ENCODE data around the gene PRKX.

DNA sequence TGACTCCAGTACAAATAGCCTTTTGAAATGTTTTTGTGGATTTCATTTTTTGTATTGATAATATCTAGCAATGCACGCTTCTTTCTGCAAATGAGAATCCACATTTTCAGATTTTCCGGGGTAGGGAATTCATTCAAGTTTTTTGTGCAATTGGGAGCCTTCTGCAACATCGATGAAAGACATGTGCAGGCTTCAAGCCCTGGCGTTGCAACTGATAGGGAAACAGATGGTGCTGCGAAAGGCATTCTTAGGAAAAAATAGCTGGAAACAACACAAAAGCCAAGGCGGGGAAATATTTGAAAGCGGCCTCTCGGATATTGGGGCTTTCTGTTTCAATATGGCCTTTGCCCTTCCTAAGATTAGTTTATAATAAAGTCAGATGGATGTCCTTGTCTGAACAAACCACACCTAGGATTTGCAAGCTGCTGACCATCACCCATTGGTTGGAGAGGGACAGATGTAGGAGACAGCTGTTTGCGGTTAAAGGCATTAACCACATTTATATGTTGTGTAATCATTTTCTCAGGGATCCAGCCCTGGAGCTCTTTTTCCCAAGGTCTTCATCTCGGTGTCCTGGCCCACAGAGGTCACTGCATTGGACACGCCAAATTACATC lies 136.5 kb downstream of the PRKX start:
- TF ChIP-seq JUN (IDR thresholded peaks at IDR 0.05; ENCODE audit: low read depth, low read length) (no peak), SIRT6 (IDR thresholded peaks at IDR 0.05; ENCODE audit: low read length) (no peak), POLR2A (IDR thresholded peaks at IDR 0.05; ENCODE audit: control extremely low read depth in 1 of 2, low read depth in 2 of 2, low read length in 2 of 2) (no peak), CREB1 (IDR thresholded peaks at IDR 0.05) (no peak), CBX8 (IDR thresholded peaks at IDR 0.05; ENCODE audit: borderline replicate concordance, low read depth, low read length) (no peak), POLR2AphosphoS5 (IDR thresholded peaks at IDR 0.05; ENCODE audit: low read depth, low read length) (no peak), KDM5A (IDR thresholded peaks at IDR 0.05; ENCODE audit: low read length) (no peak), YY1 (IDR thresholded peaks at IDR 0.05; ENCODE audit: low read depth, low read length) (no peak), HDAC2 (IDR thresholded peaks at IDR 0.05; ENCODE audit: borderline replicate concordance in 1 of 2, low read depth in 2 of 2, low read length in 2 of 2) (no peak), EZH2 (IDR thresholded peaks at IDR 0.05; ENCODE audit: low read depth, low read length, severe bottlenecking) (no peak), SRF (IDR thresholded peaks at IDR 0.05; ENCODE audit: low read depth, low read length) (no peak)
- TF ChIP-seq, protein P1, sequence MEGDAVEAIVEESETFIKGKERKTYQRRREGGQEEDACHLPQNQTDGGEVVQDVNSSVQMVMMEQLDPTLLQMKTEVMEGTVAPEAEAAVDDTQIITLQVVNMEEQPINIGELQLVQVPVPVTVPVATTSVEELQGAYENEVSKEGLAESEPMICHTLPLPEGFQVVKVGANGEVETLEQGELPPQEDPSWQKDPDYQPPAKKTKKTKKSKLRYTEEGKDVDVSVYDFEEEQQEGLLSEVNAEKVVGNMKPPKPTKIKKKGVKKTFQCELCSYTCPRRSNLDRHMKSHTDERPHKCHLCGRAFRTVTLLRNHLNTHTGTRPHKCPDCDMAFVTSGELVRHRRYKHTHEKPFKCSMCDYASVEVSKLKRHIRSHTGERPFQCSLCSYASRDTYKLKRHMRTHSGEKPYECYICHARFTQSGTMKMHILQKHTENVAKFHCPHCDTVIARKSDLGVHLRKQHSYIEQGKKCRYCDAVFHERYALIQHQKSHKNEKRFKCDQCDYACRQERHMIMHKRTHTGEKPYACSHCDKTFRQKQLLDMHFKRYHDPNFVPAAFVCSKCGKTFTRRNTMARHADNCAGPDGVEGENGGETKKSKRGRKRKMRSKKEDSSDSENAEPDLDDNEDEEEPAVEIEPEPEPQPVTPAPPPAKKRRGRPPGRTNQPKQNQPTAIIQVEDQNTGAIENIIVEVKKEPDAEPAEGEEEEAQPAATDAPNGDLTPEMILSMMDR (IDR thresholded peaks at IDR 0.05; ENCODE audit: control extremely low read depth in 1 of 3, insufficient read depth in 1 of 3, low read depth in 1 of 3, low read length in 3 of 3), result no peak
- TF ChIP-seq, protein P2, sequence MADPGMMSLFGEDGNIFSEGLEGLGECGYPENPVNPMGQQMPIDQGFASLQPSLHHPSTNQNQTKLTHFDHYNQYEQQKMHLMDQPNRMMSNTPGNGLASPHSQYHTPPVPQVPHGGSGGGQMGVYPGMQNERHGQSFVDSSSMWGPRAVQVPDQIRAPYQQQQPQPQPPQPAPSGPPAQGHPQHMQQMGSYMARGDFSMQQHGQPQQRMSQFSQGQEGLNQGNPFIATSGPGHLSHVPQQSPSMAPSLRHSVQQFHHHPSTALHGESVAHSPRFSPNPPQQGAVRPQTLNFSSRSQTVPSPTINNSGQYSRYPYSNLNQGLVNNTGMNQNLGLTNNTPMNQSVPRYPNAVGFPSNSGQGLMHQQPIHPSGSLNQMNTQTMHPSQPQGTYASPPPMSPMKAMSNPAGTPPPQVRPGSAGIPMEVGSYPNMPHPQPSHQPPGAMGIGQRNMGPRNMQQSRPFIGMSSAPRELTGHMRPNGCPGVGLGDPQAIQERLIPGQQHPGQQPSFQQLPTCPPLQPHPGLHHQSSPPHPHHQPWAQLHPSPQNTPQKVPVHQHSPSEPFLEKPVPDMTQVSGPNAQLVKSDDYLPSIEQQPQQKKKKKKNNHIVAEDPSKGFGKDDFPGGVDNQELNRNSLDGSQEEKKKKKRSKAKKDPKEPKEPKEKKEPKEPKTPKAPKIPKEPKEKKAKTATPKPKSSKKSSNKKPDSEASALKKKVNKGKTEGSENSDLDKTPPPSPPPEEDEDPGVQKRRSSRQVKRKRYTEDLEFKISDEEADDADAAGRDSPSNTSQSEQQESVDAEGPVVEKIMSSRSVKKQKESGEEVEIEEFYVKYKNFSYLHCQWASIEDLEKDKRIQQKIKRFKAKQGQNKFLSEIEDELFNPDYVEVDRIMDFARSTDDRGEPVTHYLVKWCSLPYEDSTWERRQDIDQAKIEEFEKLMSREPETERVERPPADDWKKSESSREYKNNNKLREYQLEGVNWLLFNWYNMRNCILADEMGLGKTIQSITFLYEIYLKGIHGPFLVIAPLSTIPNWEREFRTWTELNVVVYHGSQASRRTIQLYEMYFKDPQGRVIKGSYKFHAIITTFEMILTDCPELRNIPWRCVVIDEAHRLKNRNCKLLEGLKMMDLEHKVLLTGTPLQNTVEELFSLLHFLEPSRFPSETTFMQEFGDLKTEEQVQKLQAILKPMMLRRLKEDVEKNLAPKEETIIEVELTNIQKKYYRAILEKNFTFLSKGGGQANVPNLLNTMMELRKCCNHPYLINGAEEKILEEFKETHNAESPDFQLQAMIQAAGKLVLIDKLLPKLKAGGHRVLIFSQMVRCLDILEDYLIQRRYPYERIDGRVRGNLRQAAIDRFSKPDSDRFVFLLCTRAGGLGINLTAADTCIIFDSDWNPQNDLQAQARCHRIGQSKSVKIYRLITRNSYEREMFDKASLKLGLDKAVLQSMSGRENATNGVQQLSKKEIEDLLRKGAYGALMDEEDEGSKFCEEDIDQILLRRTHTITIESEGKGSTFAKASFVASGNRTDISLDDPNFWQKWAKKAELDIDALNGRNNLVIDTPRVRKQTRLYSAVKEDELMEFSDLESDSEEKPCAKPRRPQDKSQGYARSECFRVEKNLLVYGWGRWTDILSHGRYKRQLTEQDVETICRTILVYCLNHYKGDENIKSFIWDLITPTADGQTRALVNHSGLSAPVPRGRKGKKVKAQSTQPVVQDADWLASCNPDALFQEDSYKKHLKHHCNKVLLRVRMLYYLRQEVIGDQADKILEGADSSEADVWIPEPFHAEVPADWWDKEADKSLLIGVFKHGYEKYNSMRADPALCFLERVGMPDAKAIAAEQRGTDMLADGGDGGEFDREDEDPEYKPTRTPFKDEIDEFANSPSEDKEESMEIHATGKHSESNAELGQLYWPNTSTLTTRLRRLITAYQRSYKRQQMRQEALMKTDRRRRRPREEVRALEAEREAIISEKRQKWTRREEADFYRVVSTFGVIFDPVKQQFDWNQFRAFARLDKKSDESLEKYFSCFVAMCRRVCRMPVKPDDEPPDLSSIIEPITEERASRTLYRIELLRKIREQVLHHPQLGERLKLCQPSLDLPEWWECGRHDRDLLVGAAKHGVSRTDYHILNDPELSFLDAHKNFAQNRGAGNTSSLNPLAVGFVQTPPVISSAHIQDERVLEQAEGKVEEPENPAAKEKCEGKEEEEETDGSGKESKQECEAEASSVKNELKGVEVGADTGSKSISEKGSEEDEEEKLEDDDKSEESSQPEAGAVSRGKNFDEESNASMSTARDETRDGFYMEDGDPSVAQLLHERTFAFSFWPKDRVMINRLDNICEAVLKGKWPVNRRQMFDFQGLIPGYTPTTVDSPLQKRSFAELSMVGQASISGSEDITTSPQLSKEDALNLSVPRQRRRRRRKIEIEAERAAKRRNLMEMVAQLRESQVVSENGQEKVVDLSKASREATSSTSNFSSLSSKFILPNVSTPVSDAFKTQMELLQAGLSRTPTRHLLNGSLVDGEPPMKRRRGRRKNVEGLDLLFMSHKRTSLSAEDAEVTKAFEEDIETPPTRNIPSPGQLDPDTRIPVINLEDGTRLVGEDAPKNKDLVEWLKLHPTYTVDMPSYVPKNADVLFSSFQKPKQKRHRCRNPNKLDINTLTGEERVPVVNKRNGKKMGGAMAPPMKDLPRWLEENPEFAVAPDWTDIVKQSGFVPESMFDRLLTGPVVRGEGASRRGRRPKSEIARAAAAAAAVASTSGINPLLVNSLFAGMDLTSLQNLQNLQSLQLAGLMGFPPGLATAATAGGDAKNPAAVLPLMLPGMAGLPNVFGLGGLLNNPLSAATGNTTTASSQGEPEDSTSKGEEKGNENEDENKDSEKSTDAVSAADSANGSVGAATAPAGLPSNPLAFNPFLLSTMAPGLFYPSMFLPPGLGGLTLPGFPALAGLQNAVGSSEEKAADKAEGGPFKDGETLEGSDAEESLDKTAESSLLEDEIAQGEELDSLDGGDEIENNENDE (IDR thresholded peaks at IDR 0.05; ENCODE audit: insufficient replicate concordance, low read length), result no peak
